ENCODE measurements around the gene GRIK3.

- TF ChIP-seq SUZ12 (IDR thresholded peaks at IDR 0.05; ENCODE audit: extremely low read depth, insufficient read depth, insufficient read length) (no peak), ZNF274 (IDR thresholded peaks at IDR 0.05; ENCODE audit: low read depth, low read length) (no peak), YY1 (IDR thresholded peaks at IDR 0.05; ENCODE audit: insufficient read depth, insufficient read length) (no peak)
These were observed 37.5 kb upstream of the GRIK3 start for GRCh38 chr1:37071829-37072228.

All from NT2/D1 (cell line).